Karpas-422 (cell line): ENCODE data around the gene IER3. TPM values are rescaled to one million over a fixed set of nuclear protein-coding genes. Genes with fewer than 3 reads are reported as not detected.
"Not testable (repeated sequence)": the region's sequence is repeated elsewhere in the genome, so short reads cannot be mapped to it uniquely, and the experiment has no call there.

ENCODE experiments used
- DNase-seq: peaks from one replicate; pipeline ENCODE4 v3.0.0-alpha.2; 2015
- H2AFZ ChIP-seq: fragments of 200-600 bp; sonication (generic); 2 replicates; pipeline ENCODE4 v1.6.1; 2014; ENCODE audit warnings: antibody characterized with exemption, low read length, mixed read lengths
- H3K27ac ChIP-seq: fragments of 200-600 bp; sonication (generic); 2 replicates; pipeline ENCODE4 v1.5.1; 2014; ENCODE audit warnings: mild to moderate bottlenecking, low read length, moderate library complexity
- H3K27me3 ChIP-seq: fragments of 200-600 bp; sonication (generic); 2 replicates; pipeline ENCODE4 v1.6.1; 2014; ENCODE audit warnings: low read length, mixed read lengths
- H3K36me3 ChIP-seq: fragments of 200-600 bp; sonication (generic); 2 replicates; pipeline ENCODE4 v1.6.1; 2014; ENCODE audit warnings: low read length, mixed read lengths; ENCODE audit not compliant: insufficient read depth
- H3K4me1 ChIP-seq: fragments of 200-600 bp; sonication (generic); 2 replicates; pipeline ENCODE4 v1.6.1; 2014; ENCODE audit warnings: mild to moderate bottlenecking, low read length, mixed read lengths
- H3K4me2 ChIP-seq: fragments of 200-600 bp; sonication (generic); 2 replicates; pipeline ENCODE4 v1.6.1; 2014; ENCODE audit warnings: low read length, low read depth, mild to moderate bottlenecking; ENCODE audit not compliant: poor library complexity, severe bottlenecking
- H3K4me3 ChIP-seq: fragments of 200-600 bp; sonication (generic); 2 replicates; pipeline ENCODE4 v1.5.1; 2014; ENCODE audit warnings: mild to moderate bottlenecking, antibody characterized with exemption, low read length, mixed read lengths
- H3K79me2 ChIP-seq: fragments of 200-600 bp; sonication (generic); 2 replicates; pipeline ENCODE4 v1.6.1; 2014; ENCODE audit warnings: mild to moderate bottlenecking, low read length, mixed read lengths
- H3K9ac ChIP-seq: fragments of 200-600 bp; sonication (generic); 2 replicates; pipeline ENCODE4 v1.6.0; 2014; ENCODE audit warnings: low read length
- H3K9me2 ChIP-seq: fragments of 200-600 bp; sonication (generic), shearing (Covaris generic); replicated peaks from 2 replicates; pipeline ENCODE4 v1.6.0; 2014; ENCODE audit warnings: mild to moderate bottlenecking, low read length, moderate library complexity; ENCODE audit not compliant: insufficient read depth
- H3K9me3 ChIP-seq: fragments of 300-700, 200-600 bp; sonication (generic); 2 replicates; pipeline ENCODE4 v1.6.1; 2014; ENCODE audit warnings: low read length, mixed read lengths
- H4K20me1 ChIP-seq: fragments of 200-600 bp; sonication (generic); 2 replicates; pipeline ENCODE4 v1.6.1; 2014; ENCODE audit warnings: mild to moderate bottlenecking, antibody characterized with exemption, low read length, low read depth; ENCODE audit not compliant: insufficient read depth
- total RNA-seq: library from RNA; depleted of rRNA; stranded (reverse); fragments of >200 nt; shearing (Covaris generic); gene quantifications from 2 replicates; pipeline ENCODE4 v1.2.3, GENCODE V29; 2014; ENCODE audit warnings: low replicate concordance

The IER3 gene
- total RNA-seq, 1 experiment from 2014 or later: 0.19 TPM

DNA sequence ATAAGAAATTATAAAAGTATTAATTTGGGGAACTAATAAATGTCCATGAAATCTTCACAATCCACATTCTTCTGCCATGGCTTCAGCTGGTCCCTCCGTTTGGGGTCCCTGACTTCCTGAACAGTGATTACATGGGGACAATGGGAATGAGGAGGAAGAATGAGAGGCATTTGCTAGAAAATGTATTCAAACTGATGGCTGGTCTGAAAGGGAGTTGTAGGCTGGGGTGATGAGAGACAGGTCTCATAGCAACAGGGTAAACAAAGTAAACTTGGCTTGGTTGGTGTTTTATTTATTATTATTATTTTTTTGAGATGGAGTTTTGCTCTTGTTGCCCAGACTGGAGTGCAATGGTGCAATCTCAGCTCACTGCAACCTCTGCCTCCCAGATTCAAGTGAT, 21.1 kb upstream of the IER3 start:
- not testable (repeated sequence) for H3K9ac ChIP-seq

DNA sequence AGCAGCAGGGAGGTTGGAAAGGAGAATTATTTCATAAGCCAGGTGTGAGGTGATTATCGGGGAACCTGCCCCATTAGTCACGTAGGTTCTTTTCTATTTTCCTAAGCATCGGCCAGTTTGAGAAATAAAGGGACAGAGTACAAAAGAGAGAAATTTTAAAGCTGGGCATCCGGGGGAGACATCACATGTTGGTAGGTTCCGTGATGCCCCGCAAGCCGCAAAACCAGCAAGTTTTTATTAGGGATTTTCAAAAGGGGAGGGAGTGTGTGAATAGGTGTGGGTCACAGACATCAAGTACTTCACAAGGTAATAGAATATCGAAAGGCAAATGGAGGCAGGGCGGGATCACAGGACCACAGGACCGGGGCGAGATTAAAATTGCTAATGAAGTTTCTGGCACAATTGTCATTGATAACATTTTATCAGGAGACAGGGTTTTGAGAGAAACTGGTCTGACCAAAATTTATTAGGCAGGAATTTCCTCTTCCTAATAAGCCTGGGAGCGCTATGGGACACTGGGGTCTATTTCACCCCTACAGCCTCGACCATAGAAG, 20.2 kb upstream of the IER3 start:
- not testable (repeated sequence) for H3K9me2 ChIP-seq, H2AFZ ChIP-seq, H3K4me3 ChIP-seq, H3K9ac ChIP-seq, H3K27ac ChIP-seq, H3K36me3 ChIP-seq, DNase-seq, H3K4me2 ChIP-seq, H3K79me2 ChIP-seq, H3K9me3 ChIP-seq, H3K27me3 ChIP-seq, H4K20me1 ChIP-seq, H3K4me1 ChIP-seq

More for the DNA sequence above, 21.1 kb upstream of the IER3 start:
- H3K9me3 ChIP-seq, H3K27me3 ChIP-seq, H3K4me2 ChIP-seq, H3K79me2 ChIP-seq, DNase-seq, H3K4me1 ChIP-seq, H2AFZ ChIP-seq, H3K4me3 ChIP-seq, H3K27ac ChIP-seq, H3K36me3 ChIP-seq, H4K20me1 ChIP-seq, H3K9me2 ChIP-seq: not testable (repeated sequence)

- Histone ChIP-seq H3K36me3 (no peaks in the 10 kb centered on the region), H3K27me3 (no peaks in the 10 kb centered on the region), H3K4me2 (no peak overlapping the region), H3K9me3 (no peaks in the 10 kb centered on the region), H3K9ac (no peak overlapping the region), H3K4me3 (no peak overlapping the region), H2AFZ (no peak overlapping the region), H4K20me1 (no peaks in the 10 kb centered on the region), H3K9me2 (no peaks in the 10 kb centered on the region), H3K79me2 (no peaks in the 10 kb centered on the region), H3K4me1 (no peaks in the 10 kb centered on the region), H3K27ac (no peak overlapping the region)
- peak; percentile 23 for DNase-seq
Observed at GRCh38 chr6:30763618-30764489, 19.5 kb upstream of the IER3 start.

- H4K20me1 ChIP-seq: no peaks in the 10 kb centered on the region
- no peak overlapping the region for H3K27ac ChIP-seq
- H3K9ac ChIP-seq: no peak overlapping the region
- H2AFZ ChIP-seq: no peak overlapping the region
- no peaks in the 10 kb centered on the region for H3K9me3 ChIP-seq
- H3K36me3 ChIP-seq: no peaks in the 10 kb centered on the region
- no peak overlapping the region for H3K4me3 ChIP-seq
- H3K79me2 ChIP-seq: no peaks in the 10 kb centered on the region
- H3K4me1 ChIP-seq: no peaks in the 10 kb centered on the region
- H3K9me2 ChIP-seq: no peaks in the 10 kb centered on the region
- no peaks in the 10 kb centered on the region for H3K27me3 ChIP-seq
- H3K4me2 ChIP-seq: no peak overlapping the region
- peak; percentile 15 for DNase-seq
Observed at GRCh38 chr6:30763155-30763617, 18.8 kb upstream of the IER3 start.

DNA sequence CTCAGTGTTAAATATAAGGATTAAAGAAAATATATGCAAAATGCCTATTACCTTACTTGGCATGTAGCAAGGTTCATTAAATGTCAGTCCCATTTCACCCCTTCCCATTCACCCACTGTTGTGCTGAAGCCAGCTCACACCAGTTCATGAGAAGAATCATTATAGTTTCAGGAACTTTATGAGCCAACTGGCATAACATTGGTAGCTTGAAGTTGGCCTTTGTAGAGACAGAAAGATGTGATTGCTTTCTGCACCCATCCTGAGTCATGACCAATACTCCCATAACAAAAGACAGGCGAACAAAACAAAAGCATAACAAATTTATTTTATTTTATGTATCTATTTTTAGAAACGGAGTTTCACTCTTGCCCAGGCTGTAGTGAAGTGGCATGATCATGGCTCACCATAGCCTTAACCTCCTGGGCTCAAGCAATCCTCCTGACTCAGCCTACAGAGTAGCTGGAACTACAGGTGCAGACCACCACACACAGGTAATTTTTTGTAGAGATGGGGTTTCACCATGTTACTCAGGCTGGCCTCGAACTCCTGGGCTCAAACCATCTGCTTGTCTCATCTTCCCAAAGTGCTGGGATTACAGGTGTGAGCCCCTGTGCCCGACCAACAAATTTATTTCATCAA, 17.6 kb upstream of the IER3 start:
- Histone ChIP-seq H3K4me1 (no peaks in the 10 kb centered on the region), H3K4me2 (no peak overlapping the region), H3K36me3 (no peaks in the 10 kb centered on the region), H3K27me3 (no peaks in the 10 kb centered on the region), H3K4me3 (no peak overlapping the region), H2AFZ (no peak overlapping the region), H4K20me1 (no peaks in the 10 kb centered on the region), H3K79me2 (no peaks in the 10 kb centered on the region), H3K9me2 (no peaks in the 10 kb centered on the region), H3K27ac (no peak overlapping the region), H3K9me3 (no peaks in the 10 kb centered on the region), H3K9ac (no peak overlapping the region)
- peak; percentile 32 for DNase-seq

DNA sequence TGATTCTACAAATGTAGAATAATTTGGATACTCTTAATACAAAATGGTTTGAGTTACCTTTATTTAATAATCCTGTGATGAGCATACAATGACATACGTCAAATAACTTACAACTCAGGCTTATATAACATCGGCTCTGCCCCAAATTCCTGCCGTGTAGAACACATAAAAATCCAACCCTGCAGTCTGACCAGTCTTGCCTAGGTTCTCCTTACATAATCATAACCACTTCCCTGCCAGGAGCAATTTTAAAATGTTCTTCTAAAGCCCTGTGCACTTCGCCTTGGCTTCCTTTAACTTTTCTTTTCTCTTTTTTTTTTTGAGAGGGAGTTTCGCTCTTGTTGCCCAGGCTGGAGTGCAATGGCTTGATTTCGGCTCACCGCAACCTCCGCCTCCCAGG, 16.2 kb upstream of the IER3 start:
- H3K9me2 ChIP-seq: no peaks in the 10 kb centered on the region
- no peaks in the 10 kb centered on the region for H3K79me2 ChIP-seq
- H3K4me2 ChIP-seq: no peak overlapping the region
- H3K27ac ChIP-seq: no peak overlapping the region
- H2AFZ ChIP-seq: no peak overlapping the region
- no peaks in the 10 kb centered on the region for H3K36me3 ChIP-seq
- H3K4me3 ChIP-seq: no peak overlapping the region
- no peak overlapping the region for H3K9ac ChIP-seq
- DNase-seq: peak; percentile 9
- H3K27me3 ChIP-seq: no peaks in the 10 kb centered on the region
- H3K4me1 ChIP-seq: no peaks in the 10 kb centered on the region
- no peaks in the 10 kb centered on the region for H3K9me3 ChIP-seq
- no peaks in the 10 kb centered on the region for H4K20me1 ChIP-seq

- no peaks in the 10 kb centered on the region for H3K4me1 ChIP-seq
- H3K79me2 ChIP-seq: no peaks in the 10 kb centered on the region
- H3K27ac ChIP-seq: no peak overlapping the region
- H3K36me3 ChIP-seq: no peaks in the 10 kb centered on the region
- H2AFZ ChIP-seq: no peak overlapping the region
- no peak overlapping the region for H3K4me2 ChIP-seq
- no peaks in the 10 kb centered on the region for H3K27me3 ChIP-seq
- no peak overlapping the region for H3K9ac ChIP-seq
- no peaks in the 10 kb centered on the region for H3K9me3 ChIP-seq
- no peaks in the 10 kb centered on the region for H3K9me2 ChIP-seq
- peak; percentile 27 for DNase-seq
- no peaks in the 10 kb centered on the region for H4K20me1 ChIP-seq
- H3K4me3 ChIP-seq: no peak overlapping the region
Observed at GRCh38 chr6:30759575-30760239, 15.4 kb upstream of the IER3 start.
